Neural progenitor cell (in vitro differentiated cells): ENCODE data around the gene STPG3. TPM values are rescaled to one million over a fixed set of nuclear protein-coding genes. Genes with fewer than 3 reads are reported as not detected.

ENCODE experiments used
- DNase-seq: peaks from one replicate; pipeline ENCODE4 v3.0.0-alpha.2; 2016; ENCODE audit warnings: low spot score
- H2AFZ ChIP-seq: fragments of 200-600 bp; sonication (generic); replicated peaks from 2 replicates; pipeline ENCODE4 v1.6.1; 2016; ENCODE audit warnings: antibody characterized with exemption
- H3F3A ChIP-seq: fragments of 200-600 bp; sonication (generic); 2 replicates; pipeline ENCODE4 v1.6.1; 2016; ENCODE audit warnings: antibody characterized with exemption, low read depth
- H3K27ac ChIP-seq: fragments of 200-600 bp; sonication (generic); 2 replicates; pipeline ENCODE4 v1.5.1; 2016; ENCODE audit warnings: mild to moderate bottlenecking
- H3K27me3 ChIP-seq: fragments of 200-600 bp; sonication (generic); 2 replicates; pipeline ENCODE4 v1.6.1; 2016; ENCODE audit warnings: mild to moderate bottlenecking, moderate library complexity
- H3K36me3 ChIP-seq: fragments of 200-600 bp; sonication (generic); 2 replicates; pipeline ENCODE4 v1.5.1; 2016
- H3K4me1 ChIP-seq: fragments of 200-600 bp; sonication (generic); 2 replicates; pipeline ENCODE4 v1.6.1; 2016; ENCODE audit warnings: mixed run types
- H3K4me2 ChIP-seq: fragments of 200-600 bp; sonication (generic); 2 replicates; pipeline ENCODE4 v1.6.1; 2016
- H3K4me3 ChIP-seq: fragments of 200-600 bp; sonication (generic); 2 replicates; pipeline ENCODE4 v1.5.1; 2016
- H3K79me2 ChIP-seq: fragments of 200-600 bp; sonication (generic); 2 replicates; pipeline ENCODE4 v1.6.1; 2016; ENCODE audit warnings: low read depth
- H3K9ac ChIP-seq: fragments of 200-600 bp; sonication (generic); 2 replicates; pipeline ENCODE4 v1.6.1; 2016
- H3K9me3 ChIP-seq: fragments of 200-600 bp; sonication (generic); 2 replicates; pipeline ENCODE4 v1.5.1; 2016; ENCODE audit warnings: low read depth
- H4K20me1 ChIP-seq: fragments of 200-600 bp; sonication (generic); 2 replicates; pipeline ENCODE4 v1.6.1; 2016; ENCODE audit warnings: low read depth
- H3K27ac Mint-ChIP-seq: 3 replicates; pipeline ENCODE4 v1.8.0; 2021; ENCODE audit warnings: mixed read lengths
- H3K27me3 Mint-ChIP-seq: 2 replicates; pipeline ENCODE4 v1.8.0; 2022; ENCODE audit warnings: low read depth, mild to moderate bottlenecking, inconsistent platforms, moderate library complexity, mixed read lengths; ENCODE audit not compliant: insufficient read depth
- H3K36me3 Mint-ChIP-seq: 3 replicates; pipeline ENCODE4 v1.8.0; 2021; ENCODE audit warnings: mixed read lengths
- H3K4me1 Mint-ChIP-seq: 3 replicates; pipeline ENCODE4 v1.8.0; 2021; ENCODE audit warnings: mixed read lengths
- H3K4me3 Mint-ChIP-seq: 3 replicates; pipeline ENCODE4 v1.8.0; 2021; ENCODE audit warnings: mild to moderate bottlenecking, moderate library complexity, mixed read lengths
- H3K9me3 Mint-ChIP-seq: 3 replicates; pipeline ENCODE4 v1.8.0; 2020; ENCODE audit warnings: mixed read lengths
- EZH2 ChIP-seq: fragments of 200-600 bp; sonication (generic); IDR thresholded peaks from 2 replicates; pipeline ENCODE4 v1.6.1; 2017; ENCODE audit warnings: antibody characterized with exemption, mild to moderate bottlenecking, moderate library complexity
- EZH2phosphoT487 ChIP-seq: fragments of 200-600 bp; sonication (generic); IDR thresholded peaks from 2 replicates; pipeline ENCODE4 v1.6.1; 2017; ENCODE audit warnings: antibody characterized with exemption
- total RNA-seq: library from RNA; depleted of rRNA; stranded (reverse); fragments of >200 nt; gene quantifications from 2 replicates; pipeline ENCODE4 v1.2.3, GENCODE V29; 2015; ENCODE audit warnings: low replicate concordance
- TF ChIP-seq, protein P1 (sequence below): fragments of 200-600 bp; sonication (generic); IDR thresholded peaks from 2 replicates; pipeline ENCODE4 v1.5.1; 2017; ENCODE audit warnings: antibody characterized with exemption, mild to moderate bottlenecking

STPG3 gene
- total RNA-seq, 1 donor from 2014 or later = not detected

DNA sequence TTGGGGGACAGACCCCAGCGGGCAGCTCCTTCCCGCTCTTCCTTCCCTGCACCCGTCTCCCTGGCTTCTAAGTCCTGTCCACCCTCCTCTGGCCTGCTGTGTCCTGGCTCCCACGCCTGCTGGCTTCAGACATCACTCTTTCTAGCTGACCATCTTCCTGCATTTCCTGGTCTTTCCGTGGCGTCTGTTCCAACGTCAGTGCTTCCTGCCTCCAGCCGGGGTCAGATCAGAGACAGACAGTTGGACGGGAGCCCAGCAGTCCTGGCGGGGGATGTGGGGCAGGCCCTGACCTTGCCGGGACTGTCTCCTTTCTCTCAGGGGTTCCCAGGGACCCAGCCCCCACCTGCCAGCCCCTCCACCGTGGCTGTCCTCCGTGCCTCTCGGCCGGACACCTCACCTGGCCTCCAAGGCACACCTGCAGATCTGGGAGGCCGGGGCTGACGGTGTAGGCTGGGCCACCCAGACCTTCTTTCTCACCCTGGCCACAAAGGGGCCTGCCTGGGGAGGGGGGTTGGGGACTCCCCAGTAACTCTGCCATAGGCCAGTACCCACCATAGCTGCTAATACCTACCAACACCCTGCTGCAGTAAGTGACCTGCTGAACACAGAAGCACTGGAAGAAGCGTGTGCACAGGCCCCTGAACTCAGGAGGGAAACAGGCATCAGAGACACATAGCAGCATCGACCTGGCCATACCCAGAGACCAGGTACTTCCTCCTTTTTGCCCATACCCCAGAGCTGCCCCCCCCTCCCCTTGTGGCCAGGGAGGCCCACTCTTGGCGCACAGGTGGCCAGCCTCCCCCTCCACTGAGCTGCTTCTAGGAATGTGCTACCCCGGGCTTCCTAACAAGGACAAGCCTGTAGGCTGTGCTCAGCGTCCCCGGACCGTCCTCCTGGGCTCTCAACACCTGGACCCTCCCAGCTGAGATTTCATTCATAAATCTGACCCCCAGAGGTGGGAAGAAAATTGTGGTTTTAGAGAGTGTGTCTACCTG lies 45.9 kb downstream of the STPG3 start:
- Histone ChIP-seq H3K79me2 (peaks cover 18% of the 10 kb centered on the region), H4K20me1 (peaks cover 42% of the 10 kb centered on the region), H3K36me3 (no peaks in the 10 kb centered on the region), H3K27me3 (peaks cover 63% of the 10 kb centered on the region), H3K9ac (no peak overlapping the region), H3K4me3 (peak overlapping the region; percentile 39), H3K4me1 (peaks cover 34% of the 10 kb centered on the region), H3K4me2 (peak overlapping the region; percentile 72), H3K9me3 (no peaks in the 10 kb centered on the region), H3K27ac (no peak overlapping the region), H2AFZ (no peak overlapping the region), H3F3A (peaks cover 74% of the 10 kb centered on the region)
- peaks cover 3% of the 10 kb centered on the region for H3K36me3 Mint-ChIP-seq
- peak overlapping the region; percentile 1 for H3K27ac Mint-ChIP-seq
- H3K4me1 Mint-ChIP-seq = peaks cover 36% of the 10 kb centered on the region
- DNase-seq = no peak
- H3K4me3 Mint-ChIP-seq = peak overlapping the region; percentile 83
- peaks cover 14% of the 10 kb centered on the region for H3K27me3 Mint-ChIP-seq
- TF ChIP-seq EZH2phosphoT487 (peak; percentile 5), EZH2 (no peak)
- TF ChIP-seq, protein P1, sequence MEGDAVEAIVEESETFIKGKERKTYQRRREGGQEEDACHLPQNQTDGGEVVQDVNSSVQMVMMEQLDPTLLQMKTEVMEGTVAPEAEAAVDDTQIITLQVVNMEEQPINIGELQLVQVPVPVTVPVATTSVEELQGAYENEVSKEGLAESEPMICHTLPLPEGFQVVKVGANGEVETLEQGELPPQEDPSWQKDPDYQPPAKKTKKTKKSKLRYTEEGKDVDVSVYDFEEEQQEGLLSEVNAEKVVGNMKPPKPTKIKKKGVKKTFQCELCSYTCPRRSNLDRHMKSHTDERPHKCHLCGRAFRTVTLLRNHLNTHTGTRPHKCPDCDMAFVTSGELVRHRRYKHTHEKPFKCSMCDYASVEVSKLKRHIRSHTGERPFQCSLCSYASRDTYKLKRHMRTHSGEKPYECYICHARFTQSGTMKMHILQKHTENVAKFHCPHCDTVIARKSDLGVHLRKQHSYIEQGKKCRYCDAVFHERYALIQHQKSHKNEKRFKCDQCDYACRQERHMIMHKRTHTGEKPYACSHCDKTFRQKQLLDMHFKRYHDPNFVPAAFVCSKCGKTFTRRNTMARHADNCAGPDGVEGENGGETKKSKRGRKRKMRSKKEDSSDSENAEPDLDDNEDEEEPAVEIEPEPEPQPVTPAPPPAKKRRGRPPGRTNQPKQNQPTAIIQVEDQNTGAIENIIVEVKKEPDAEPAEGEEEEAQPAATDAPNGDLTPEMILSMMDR = no peak
- peaks cover 2% of the 10 kb centered on the region for H3K9me3 Mint-ChIP-seq

GRCh38 chr9:137297966-137298365 lies 46.9 kb downstream of the STPG3 start:
- Histone ChIP-seq H3K4me1 (peaks cover 39% of the 10 kb centered on the region), H3K27me3 (peaks cover 64% of the 10 kb centered on the region), H4K20me1 (peaks cover 42% of the 10 kb centered on the region), H3K9ac (no peak overlapping the region), H3K27ac (no peak overlapping the region), H3K36me3 (no peaks in the 10 kb centered on the region), H3K4me2 (peak overlapping the region; percentile 99), H2AFZ (no peak overlapping the region), H3K4me3 (no peak overlapping the region), H3K79me2 (peaks cover 18% of the 10 kb centered on the region), H3F3A (peaks cover 77% of the 10 kb centered on the region), H3K9me3 (no peaks in the 10 kb centered on the region)
- DNase-seq = no peak
- Mint-ChIP-seq H3K27me3 (peaks cover 12% of the 10 kb centered on the region), H3K4me3 (peak overlapping the region; percentile 10), H3K36me3 (peaks cover 3% of the 10 kb centered on the region), H3K9me3 (peaks cover 2% of the 10 kb centered on the region), H3K4me1 (peaks cover 36% of the 10 kb centered on the region), H3K27ac (no peak overlapping the region)
- no peak for TF ChIP-seq EZH2phosphoT487
- TF ChIP-seq, protein P1 = no peak
- no peak for TF ChIP-seq EZH2

DNA sequence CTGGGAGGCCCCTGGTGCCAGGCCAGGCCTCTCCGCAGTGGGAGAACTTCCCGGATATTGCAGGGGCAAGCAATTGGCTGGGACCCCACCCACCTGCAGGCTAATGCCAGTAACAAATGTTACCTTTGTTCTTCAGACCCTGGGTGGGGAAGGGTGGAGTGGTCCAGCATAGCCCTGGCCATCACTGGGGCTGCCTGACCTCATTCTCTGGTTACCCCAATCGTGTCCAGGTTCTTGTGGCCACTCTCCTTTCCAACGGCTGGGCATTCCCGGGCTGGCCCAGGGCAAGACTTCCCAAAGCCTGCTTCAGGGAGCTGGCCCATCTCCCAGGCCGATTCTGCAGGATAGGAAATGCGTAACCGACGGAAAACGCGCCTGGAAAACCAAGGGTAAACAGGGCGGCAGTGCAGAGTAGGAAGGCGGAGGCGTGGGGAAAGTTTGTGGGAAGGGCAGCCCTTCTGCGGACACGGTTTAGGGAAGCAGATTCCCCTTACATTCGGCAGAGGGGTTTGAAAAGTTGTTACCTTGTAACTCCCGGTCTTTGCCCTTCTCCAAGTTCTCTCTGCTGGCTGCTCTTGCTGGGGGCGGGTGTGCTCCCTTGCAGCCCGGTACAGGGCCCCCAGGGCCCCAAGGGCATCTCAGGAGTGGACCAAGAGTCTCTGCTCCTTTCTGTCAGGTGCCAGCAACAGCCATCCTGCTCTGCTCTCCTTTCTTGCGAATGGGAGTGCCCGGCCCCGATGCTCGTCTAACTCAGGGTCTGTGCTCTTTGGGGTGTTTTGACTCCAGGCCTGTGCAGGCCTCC lies 47.5 kb downstream of the STPG3 start:
- Histone ChIP-seq H3K36me3 (no peaks in the 10 kb centered on the region), H3K4me2 (peak overlapping the region; percentile 99), H4K20me1 (peaks cover 46% of the 10 kb centered on the region), H3K79me2 (peaks cover 18% of the 10 kb centered on the region), H3K27ac (no peak overlapping the region), H3K4me1 (peaks cover 45% of the 10 kb centered on the region), H3K27me3 (peaks cover 65% of the 10 kb centered on the region), H3F3A (peaks cover 78% of the 10 kb centered on the region), H3K4me3 (peak overlapping the region; percentile 83), H2AFZ (no peak overlapping the region), H3K9me3 (no peaks in the 10 kb centered on the region), H3K9ac (no peak overlapping the region)
- Mint-ChIP-seq H3K36me3 (peaks cover 3% of the 10 kb centered on the region), H3K9me3 (peaks cover 2% of the 10 kb centered on the region), H3K27ac (no peak overlapping the region), H3K27me3 (peaks cover 12% of the 10 kb centered on the region), H3K4me1 (peaks cover 42% of the 10 kb centered on the region), H3K4me3 (peak overlapping the region; percentile 80)
- peak; percentile 39 for DNase-seq
- TF ChIP-seq EZH2phosphoT487 (no peak), EZH2 (no peak)
- TF ChIP-seq, protein P1 = no peak
